ENCODE data around the gene MYBPC2.
A peak's percentile ranks its signal among the peaks of the same experiment; 100 is the strongest.

MYBPC2 gene

GRCh38 chr19:50460161-50460765 lies 27.6 kb downstream of the MYBPC2 start:
- no peak for TF ChIP-seq CTCF (IDR thresholded peaks at IDR 0.05; ENCODE audit: borderline replicate concordance, extremely low read depth, low read length, poor library complexity, severe bottlenecking)
- TF ChIP-seq EZH2 (IDR thresholded peaks at IDR 0.05; ENCODE audit: borderline replicate concordance, low read depth, low read length, severe bottlenecking): no peak
- Histone ChIP-seq H3K4me1 (ENCODE audit: insufficient read depth, low read length) (no peaks in the 10 kb centered on the region), H4K20me1 (ENCODE audit: insufficient read depth, low read length) (no peaks in the 10 kb centered on the region), H3K36me3 (ENCODE audit: insufficient read depth, low read length) (no peaks in the 10 kb centered on the region), H3K27ac (ENCODE audit: low read length) (no peak overlapping the region), H3K27me3 (ENCODE audit: insufficient read depth, low read length, poor library complexity) (no peaks in the 10 kb centered on the region), H3K9me3 (ENCODE audit: insufficient read depth, low read length, severe bottlenecking) (no peaks in the 10 kb centered on the region), H2AFZ (ENCODE audit: low read depth, low read length) (no peak overlapping the region), H3K79me2 (ENCODE audit: insufficient read depth, low read length) (no peaks in the 10 kb centered on the region), H3K9ac (ENCODE audit: low read depth, low read length) (no peak overlapping the region), H3K4me3 (ENCODE audit: low read depth in 1 of 2, low read length in 2 of 2) (no peak overlapping the region), H3K4me2 (ENCODE audit: insufficient read depth, low read length) (no peak overlapping the region)
- no peak for DNase-seq
- ATAC-seq (ENCODE audit: insufficient read depth, low read depth): no peak

- Histone ChIP-seq H3K9me3 (ENCODE audit: insufficient read depth, low read length, severe bottlenecking) (no peaks in the 10 kb centered on the region), H2AFZ (ENCODE audit: low read depth, low read length) (peak overlapping the region; percentile 58; the same call in 1 of the 2 replicates), H3K27ac (ENCODE audit: low read length) (no peak overlapping the region), H3K36me3 (ENCODE audit: insufficient read depth, low read length) (no peaks in the 10 kb centered on the region), H3K4me3 (ENCODE audit: low read depth in 1 of 2, low read length in 2 of 2) (no peak overlapping the region), H3K9ac (ENCODE audit: low read depth, low read length) (no peak overlapping the region), H3K27me3 (ENCODE audit: insufficient read depth, low read length, poor library complexity) (no peaks in the 10 kb centered on the region), H4K20me1 (ENCODE audit: insufficient read depth, low read length) (no peaks in the 10 kb centered on the region), H3K4me1 (ENCODE audit: insufficient read depth, low read length) (no peaks in the 10 kb centered on the region), H3K79me2 (ENCODE audit: insufficient read depth, low read length) (no peaks in the 10 kb centered on the region), H3K4me2 (ENCODE audit: insufficient read depth, low read length) (no peak overlapping the region)
- DNase-seq (peak; percentile 60), ATAC-seq (ENCODE audit: insufficient read depth, low read depth) (peak; percentile 84)
- no peak for TF ChIP-seq EZH2 (IDR thresholded peaks at IDR 0.05; ENCODE audit: borderline replicate concordance, low read depth, low read length, severe bottlenecking)
- TF ChIP-seq CTCF (IDR thresholded peaks at IDR 0.05; ENCODE audit: borderline replicate concordance, extremely low read depth, low read length, poor library complexity, severe bottlenecking): peak; percentile 90
Measured at GRCh38 chr19:50461066-50461875, 28.6 kb downstream of the MYBPC2 start.

GRCh38 chr19:50462970-50463369 lies 30.3 kb downstream of the MYBPC2 start:
- H3K9me3 ChIP-seq (ENCODE audit: insufficient read depth, low read length, severe bottlenecking): no peaks in the 10 kb centered on the region
- TF ChIP-seq CTCF (IDR thresholded peaks at IDR 0.05; ENCODE audit: borderline replicate concordance, extremely low read depth, low read length, poor library complexity, severe bottlenecking) (no peak), EZH2 (IDR thresholded peaks at IDR 0.05; ENCODE audit: borderline replicate concordance, low read depth, low read length, severe bottlenecking) (no peak)
- ATAC-seq (ENCODE audit: insufficient read depth, low read depth): no peak

More at GRCh38 chr19:50462970-50463369, 30.3 kb downstream of the MYBPC2 start:
- Histone ChIP-seq H3K79me2 (ENCODE audit: insufficient read depth, low read length) (no peaks in the 10 kb centered on the region), H3K4me1 (ENCODE audit: insufficient read depth, low read length) (no peaks in the 10 kb centered on the region), H3K27me3 (ENCODE audit: insufficient read depth, low read length, poor library complexity) (no peaks in the 10 kb centered on the region), H4K20me1 (ENCODE audit: insufficient read depth, low read length) (no peaks in the 10 kb centered on the region), H3K9ac (ENCODE audit: low read depth, low read length) (no peak overlapping the region), H3K27ac (ENCODE audit: low read length) (no peak overlapping the region), H3K4me3 (ENCODE audit: low read depth in 1 of 2, low read length in 2 of 2) (no peak overlapping the region), H3K4me2 (ENCODE audit: insufficient read depth, low read length) (no peak overlapping the region), H3K36me3 (ENCODE audit: insufficient read depth, low read length) (no peaks in the 10 kb centered on the region), H2AFZ (ENCODE audit: low read depth, low read length) (no peak overlapping the region)
- DNase-seq: no peak
